GM10266 (cell line): Measurements from ENCODE around the gene PLCB3.

Experiments used
- DNase-seq: peaks from one replicate; pipeline ENCODE4 v3.0.0; 2012; ENCODE audit errors: extremely low spot score
- TF ChIP-seq, protein P1 (sequence below): IDR thresholded peaks from 2 replicates; pipeline ENCODE4 v1.5.1; 2012; ENCODE audit warnings: mild to moderate bottlenecking, low read depth; ENCODE audit not compliant: control insufficient read depth, insufficient read depth; ENCODE audit errors: missing control alignments

Gene PLCB3

DNA sequence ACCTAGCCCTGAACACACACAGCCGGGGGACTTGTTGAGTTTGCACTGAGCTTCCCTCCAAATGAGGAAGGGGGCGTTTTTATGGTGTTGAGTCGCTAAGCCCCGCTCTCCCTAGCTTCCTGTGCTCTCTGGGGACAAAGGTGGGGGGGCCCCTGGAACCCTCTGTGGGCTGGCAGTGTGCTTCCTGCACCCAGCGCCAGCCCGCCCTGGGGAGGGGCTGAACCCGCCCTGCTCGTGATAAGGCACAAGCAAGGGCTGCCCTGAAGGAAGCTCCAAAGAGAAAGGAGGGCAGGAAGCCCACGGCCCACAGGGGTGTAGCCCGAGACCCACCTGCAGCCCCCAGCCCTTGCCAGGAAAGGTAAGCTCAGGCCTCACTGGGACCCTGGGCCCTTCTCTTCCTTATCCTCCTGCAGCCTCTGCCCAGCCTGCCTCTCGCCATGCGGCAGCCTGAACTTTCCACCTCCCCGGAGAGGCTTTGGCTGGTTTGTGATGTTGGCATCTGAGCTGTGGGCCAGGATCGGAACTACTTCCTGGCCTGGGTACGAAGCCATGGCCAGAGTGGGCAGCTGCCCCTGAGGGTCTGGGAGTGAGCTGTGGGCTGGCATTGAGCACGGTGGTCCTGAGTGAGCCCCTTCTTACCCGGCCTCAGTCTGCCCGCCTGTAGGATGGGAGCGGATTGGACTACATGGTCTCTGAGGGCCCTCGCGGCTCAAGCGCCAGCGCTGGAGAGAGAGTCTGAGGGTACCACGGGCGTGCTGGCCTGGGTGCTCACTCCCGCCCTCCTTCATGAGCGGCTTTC lies 44.7 kb upstream of the PLCB3 start, which contains the start of gene FERMT3:
Gene FERMT3, plus strand, starts transcription at position 265 of the 799 bp plus-strand sequence. CDS start 644 bp downstream, outside the sequence.
- TF ChIP-seq, protein P1, sequence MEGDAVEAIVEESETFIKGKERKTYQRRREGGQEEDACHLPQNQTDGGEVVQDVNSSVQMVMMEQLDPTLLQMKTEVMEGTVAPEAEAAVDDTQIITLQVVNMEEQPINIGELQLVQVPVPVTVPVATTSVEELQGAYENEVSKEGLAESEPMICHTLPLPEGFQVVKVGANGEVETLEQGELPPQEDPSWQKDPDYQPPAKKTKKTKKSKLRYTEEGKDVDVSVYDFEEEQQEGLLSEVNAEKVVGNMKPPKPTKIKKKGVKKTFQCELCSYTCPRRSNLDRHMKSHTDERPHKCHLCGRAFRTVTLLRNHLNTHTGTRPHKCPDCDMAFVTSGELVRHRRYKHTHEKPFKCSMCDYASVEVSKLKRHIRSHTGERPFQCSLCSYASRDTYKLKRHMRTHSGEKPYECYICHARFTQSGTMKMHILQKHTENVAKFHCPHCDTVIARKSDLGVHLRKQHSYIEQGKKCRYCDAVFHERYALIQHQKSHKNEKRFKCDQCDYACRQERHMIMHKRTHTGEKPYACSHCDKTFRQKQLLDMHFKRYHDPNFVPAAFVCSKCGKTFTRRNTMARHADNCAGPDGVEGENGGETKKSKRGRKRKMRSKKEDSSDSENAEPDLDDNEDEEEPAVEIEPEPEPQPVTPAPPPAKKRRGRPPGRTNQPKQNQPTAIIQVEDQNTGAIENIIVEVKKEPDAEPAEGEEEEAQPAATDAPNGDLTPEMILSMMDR, result no peak
- peak; percentile 69 for DNase-seq

DNA sequence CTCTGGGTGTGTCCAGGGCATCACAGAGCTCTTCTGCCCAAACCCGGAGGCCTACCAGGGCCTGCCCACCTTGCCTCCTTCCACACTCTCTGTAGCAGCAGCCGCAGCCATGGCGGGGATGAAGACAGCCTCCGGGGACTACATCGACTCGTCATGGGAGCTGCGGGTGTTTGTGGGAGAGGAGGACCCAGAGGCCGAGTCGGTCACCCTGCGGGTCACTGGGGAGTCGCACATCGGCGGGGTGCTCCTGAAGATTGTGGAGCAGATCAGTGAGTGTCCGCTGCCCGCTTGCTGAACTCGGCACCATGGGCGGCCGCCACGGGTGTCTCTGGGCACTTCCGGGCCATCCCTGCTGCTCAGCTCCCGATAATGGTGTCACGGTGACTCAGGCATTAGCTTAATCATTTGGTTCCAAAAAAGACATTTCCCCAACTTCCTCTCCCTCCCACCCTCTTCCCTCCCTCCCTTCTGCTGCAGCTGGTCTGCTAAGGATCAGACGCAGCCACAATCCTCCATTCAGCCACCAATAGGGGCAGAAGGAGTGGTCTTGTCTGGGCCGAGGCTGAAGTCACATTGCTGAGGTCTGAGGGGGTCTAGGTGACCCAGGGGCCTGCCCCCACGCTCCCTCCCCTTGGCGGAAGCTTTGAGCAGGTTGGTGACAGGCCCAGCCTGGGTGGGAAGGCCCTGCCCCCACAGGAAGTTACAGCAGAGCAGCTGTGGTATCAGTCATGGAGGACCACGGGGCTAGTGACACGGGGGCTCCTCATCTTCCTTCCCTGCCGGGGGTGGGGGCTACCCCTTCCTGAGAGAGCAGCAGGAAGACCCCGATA lies 43.9 kb upstream of the PLCB3 start:
- peak; percentile 93 for DNase-seq

DNA sequence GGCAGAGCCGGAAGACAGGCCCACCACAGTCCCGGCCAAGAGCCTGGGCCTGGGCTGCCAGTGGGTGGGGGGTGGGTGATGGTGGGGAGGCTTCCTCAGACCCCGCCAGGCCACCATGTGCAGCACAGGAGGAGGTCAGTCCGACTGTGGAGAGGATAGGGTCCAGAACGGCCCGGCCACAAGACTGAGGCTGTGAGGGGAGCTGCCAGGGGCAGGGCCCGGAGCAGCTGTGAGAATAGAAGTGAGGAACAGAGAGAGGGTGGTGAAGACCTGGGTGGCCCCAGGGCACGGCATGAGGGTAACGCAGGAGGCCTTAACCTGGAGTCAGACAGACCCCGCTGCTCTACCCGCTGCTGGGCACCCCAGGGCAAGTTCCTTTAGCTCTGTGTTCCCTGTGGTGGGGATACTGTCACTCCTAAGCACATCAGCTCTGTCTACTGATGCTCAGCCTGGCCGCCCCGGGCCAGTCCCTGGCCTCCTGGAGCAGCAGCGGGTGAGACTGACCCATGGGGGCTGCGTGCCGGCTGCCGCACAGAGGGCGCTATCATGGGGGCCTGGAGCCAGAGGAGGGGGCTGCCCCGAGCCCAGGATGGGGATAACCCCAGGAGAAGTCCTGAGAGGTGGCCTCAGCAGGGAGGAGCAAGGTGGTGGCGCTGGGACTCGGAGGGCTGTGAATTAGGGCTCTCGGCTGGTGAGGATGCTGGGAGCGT lies 43.1 kb upstream of the PLCB3 start:
- no peak for DNase-seq
- TF ChIP-seq, protein P1, result no peak

More for the DNA sequence above, 43.9 kb upstream of the PLCB3 start:
- TF ChIP-seq, protein P1, result no peak

GRCh38 chr11:64208796-64209562 lies 42.4 kb upstream of the PLCB3 start:
- TF ChIP-seq, protein P1, result no peak
- DNase-seq, result no peak

DNA sequence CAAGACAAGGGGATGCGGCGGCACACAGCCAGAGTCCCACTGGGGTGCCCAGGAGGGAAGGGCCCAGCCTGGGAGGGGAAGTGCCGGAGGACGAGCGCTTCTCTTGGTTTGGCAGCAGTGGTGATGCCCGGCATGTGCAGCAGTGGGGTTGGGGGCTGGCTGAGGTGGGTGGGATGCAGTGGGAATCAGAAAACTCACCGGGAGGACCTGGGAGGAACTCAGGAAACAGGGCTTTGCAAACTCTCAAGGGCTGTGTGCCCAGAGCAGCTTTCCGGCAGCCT lies 41.8 kb upstream of the PLCB3 start:
- DNase-seq, result no peak
- TF ChIP-seq, protein P1, result no peak

DNA sequence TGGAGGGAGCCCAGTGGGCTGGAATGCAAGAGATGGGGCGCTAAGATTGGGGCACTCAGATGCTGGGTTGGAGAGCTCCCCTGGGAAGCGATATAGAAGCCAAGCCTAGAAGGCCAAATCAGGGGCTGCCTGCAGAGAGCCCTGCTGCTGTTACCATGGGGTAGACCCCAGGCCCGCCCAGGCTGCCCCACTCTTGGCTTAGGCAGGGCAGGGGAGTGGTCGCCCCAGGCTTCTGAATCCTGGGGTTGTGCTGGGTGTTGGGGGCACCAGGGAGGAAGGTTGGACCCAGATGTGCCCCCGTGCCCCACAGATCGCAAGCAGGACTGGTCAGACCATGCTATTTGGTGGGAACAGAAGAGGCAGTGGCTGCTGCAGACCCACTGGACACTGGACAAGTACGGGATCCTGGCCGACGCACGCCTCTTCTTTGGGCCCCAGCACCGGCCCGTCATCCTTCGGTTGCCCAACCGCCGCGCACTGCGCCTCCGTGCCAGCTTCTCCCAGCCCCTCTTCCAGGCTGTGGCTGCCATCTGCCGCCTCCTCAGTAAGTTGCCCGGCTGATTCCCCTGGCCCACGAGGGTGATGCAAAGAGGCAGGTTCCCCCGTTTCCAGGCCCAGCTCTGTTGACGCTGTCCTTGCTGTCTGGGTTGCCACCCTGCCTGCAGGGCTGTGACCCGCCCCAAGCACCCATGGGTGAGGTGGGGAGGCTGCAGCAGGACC lies 40.9 kb upstream of the PLCB3 start:
- no peak for DNase-seq

More for the DNA sequence above, 40.9 kb upstream of the PLCB3 start:
- TF ChIP-seq, protein P1, result no peak
